ENCODE measurements around the gene ITGA3.

- TF ChIP-seq CTCF (conservative IDR thresholded peaks at IDR 0.05 in 1 of 2, IDR thresholded peaks at IDR 0.05 in 1 of 2; ENCODE audit: extremely low read depth in 1 of 2, insufficient read depth in 1 of 2, low read depth in 1 of 2, low read length in 2 of 2) (no peak), EZH2 (IDR thresholded peaks at IDR 0.05; ENCODE audit: borderline replicate concordance, low read length) (no peak)
Observed at GRCh38 chr17:50114401-50114800, 58.5 kb downstream of the ITGA3 start.

All from mammary epithelial cell (primary cell).